MCF 10A (cell line): ENCODE data around the gene PTGS1. TPM values are rescaled to one million over a fixed set of nuclear protein-coding genes. Genes with fewer than 3 reads are reported as not detected.
A peak's percentile ranks its signal among the peaks of the same experiment; 100 is the strongest.

ENCODE experiments used
- BruUV-seq: library from RNA; stranded (reverse); fragments of 400-500 nt; replicated peaks from 2 replicates; lab custom pipeline; 2021; lab: Mats Ljungman, UMichigan
- CTCF ChIA-PET: fragments of 300-600 bp; sonication (Branson Sonifier 250); formaldehyde crosslinking; extraction: SDS; loops from one replicate; lab custom pipeline; 2021; ENCODE audit warnings: antibody characterized with exemption, inconsistent platforms; lab: Yijun Ruan, JAX
- POLR2A ChIA-PET: fragments of 300-600, 350-650 bp; sonication (Branson Sonifier 250); formaldehyde crosslinking; extraction: SDS; loops from one replicate; lab custom pipeline; 2020; ENCODE audit warnings: antibody characterized with exemption, inconsistent platforms; lab: Yijun Ruan, JAX
- DNase-seq: peaks from one replicate; pipeline ENCODE4 v3.0.0-alpha.2; 2018; ENCODE audit not compliant: unreplicated experiment
- H3K27ac Mint-ChIP-seq: one replicate; pipeline ENCODE4 v1.8.0; 2022; ENCODE audit warnings: mild to moderate bottlenecking, low read depth, mixed read lengths; ENCODE audit not compliant: unreplicated experiment
- H3K27me3 Mint-ChIP-seq: one replicate; pipeline ENCODE4 v1.8.0; 2022; ENCODE audit warnings: mixed read lengths; ENCODE audit not compliant: insufficient read depth, unreplicated experiment
- H3K36me3 Mint-ChIP-seq: one replicate; pipeline ENCODE4 v1.8.0; 2022; ENCODE audit warnings: mild to moderate bottlenecking, moderate library complexity, mixed read lengths; ENCODE audit not compliant: insufficient read depth, unreplicated experiment
- H3K4me1 Mint-ChIP-seq: one replicate; pipeline ENCODE4 v1.8.0; 2022; ENCODE audit warnings: mixed read lengths; ENCODE audit not compliant: insufficient read depth, unreplicated experiment
- H3K4me3 Mint-ChIP-seq: one replicate; pipeline ENCODE4 v1.8.0; 2022; ENCODE audit warnings: mild to moderate bottlenecking, moderate library complexity, mixed read lengths; ENCODE audit not compliant: unreplicated experiment
- H3K9me3 Mint-ChIP-seq: one replicate; pipeline ENCODE4 v1.8.0; 2022; ENCODE audit warnings: mixed read lengths; ENCODE audit not compliant: unreplicated experiment
- intact Hi-C: fragments of 100-400 bp; cut with micrococcal nuclease; formaldehyde crosslinking; loops from 2 replicates; pipeline ENCODE4 v1.14.1; 2022
- total RNA-seq: library from RNA; stranded (reverse); gene quantifications from 2 replicates; pipeline ENCODE4 v1.2.3, GENCODE V29; 2022
- TF ChIP-seq, protein P1 (sequence below): fragments of 200-600 bp; IDR thresholded peaks from one replicate; pipeline ENCODE4 v1.8.0; 2022; ENCODE audit warnings: antibody characterized with exemption, mild to moderate bottlenecking; ENCODE audit not compliant: unreplicated experiment

Gene PTGS1
- total RNA-seq, 1 experiment from 2014 or later: 0.70 TPM

DNA sequence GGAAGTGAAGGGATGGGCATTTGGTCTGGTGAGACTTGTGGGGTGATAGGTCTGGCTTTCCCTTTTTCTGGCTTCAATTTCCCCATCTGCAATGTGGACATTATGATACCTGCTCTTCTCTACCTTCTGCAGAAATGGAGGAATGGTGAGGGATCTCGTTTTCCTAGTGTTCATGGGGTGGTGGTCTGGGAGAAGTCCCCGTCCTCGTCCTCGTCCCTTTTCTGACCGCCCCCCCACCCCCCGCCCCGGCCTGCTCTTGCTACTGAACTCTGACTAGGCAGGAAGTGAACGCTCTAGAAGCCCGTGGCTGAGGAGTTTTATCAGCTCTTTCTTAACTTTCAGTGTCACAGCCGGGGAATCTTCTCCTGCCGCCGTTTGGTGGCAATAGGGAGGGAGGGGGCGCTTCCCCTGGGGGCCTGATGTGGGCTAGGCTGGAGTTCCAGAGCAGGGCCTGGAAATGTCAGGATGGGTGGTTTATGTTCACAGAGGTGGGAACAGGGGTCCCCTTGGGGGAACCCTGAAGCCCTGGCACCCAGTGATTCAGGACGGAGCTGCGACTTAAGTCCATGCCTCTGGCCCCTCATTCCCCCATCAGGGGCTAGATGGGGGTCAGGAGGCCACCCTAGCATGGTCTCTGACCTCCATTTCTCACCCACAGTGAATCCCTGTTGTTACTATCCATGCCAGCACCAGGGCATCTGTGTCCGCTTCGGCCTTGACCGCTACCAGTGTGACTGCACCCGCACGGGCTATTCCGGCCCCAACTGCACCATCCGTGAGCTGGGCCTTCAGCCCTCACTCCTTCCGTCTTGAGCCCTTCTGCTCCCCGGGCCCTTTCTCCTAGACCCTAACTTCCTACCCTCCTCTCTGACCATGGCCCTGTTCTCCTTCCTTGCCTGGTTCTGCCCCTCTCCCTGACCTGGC lies 6.7 kb downstream of the PTGS1 start:
- intact Hi-C loops: no loop called here
- DNase-seq: no peak
- H3K27me3 Mint-ChIP-seq: no peaks in the 10 kb centered on the region
- no peaks in the 10 kb centered on the region for H3K9me3 Mint-ChIP-seq
- H3K36me3 Mint-ChIP-seq: no peaks in the 10 kb centered on the region
- no peak overlapping the region for H3K4me3 Mint-ChIP-seq
- ChIA-PET CTCF (interaction anchor here (0.6 to 1.4 kb wide), 3 partner anchors 10 to 78 kb away, joined by 3 to 5 read pairs (median 3); no protein-coding TSS in a partner anchor), POLR2A (interaction anchor here (0.7 kb wide), 1 partner anchor 1004 kb away, joined by 3 read pairs; no protein-coding TSS in a partner anchor)
- TF ChIP-seq, protein P1, sequence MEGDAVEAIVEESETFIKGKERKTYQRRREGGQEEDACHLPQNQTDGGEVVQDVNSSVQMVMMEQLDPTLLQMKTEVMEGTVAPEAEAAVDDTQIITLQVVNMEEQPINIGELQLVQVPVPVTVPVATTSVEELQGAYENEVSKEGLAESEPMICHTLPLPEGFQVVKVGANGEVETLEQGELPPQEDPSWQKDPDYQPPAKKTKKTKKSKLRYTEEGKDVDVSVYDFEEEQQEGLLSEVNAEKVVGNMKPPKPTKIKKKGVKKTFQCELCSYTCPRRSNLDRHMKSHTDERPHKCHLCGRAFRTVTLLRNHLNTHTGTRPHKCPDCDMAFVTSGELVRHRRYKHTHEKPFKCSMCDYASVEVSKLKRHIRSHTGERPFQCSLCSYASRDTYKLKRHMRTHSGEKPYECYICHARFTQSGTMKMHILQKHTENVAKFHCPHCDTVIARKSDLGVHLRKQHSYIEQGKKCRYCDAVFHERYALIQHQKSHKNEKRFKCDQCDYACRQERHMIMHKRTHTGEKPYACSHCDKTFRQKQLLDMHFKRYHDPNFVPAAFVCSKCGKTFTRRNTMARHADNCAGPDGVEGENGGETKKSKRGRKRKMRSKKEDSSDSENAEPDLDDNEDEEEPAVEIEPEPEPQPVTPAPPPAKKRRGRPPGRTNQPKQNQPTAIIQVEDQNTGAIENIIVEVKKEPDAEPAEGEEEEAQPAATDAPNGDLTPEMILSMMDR: no peak
- peaks cover 12% of the 10 kb centered on the region for H3K4me1 Mint-ChIP-seq
- no TSS peak for BruUV-seq
- peak overlapping the region; percentile 27 for H3K27ac Mint-ChIP-seq

GRCh38 chr9:122378236-122378635 lies 7.4 kb downstream of the PTGS1 start:
- ChIA-PET CTCF (interaction anchor here (1.0 to 2.3 kb wide), 6 partner anchors 9 to 279 kb away, joined by 3 to 8 read pairs (median 4); no protein-coding TSS in a partner anchor), POLR2A (no interaction called here)
- Mint-ChIP-seq H3K9me3 (no peaks in the 10 kb centered on the region), H3K36me3 (no peaks in the 10 kb centered on the region), H3K27me3 (no peaks in the 10 kb centered on the region), H3K4me1 (peaks cover 19% of the 10 kb centered on the region), H3K27ac (no peak overlapping the region), H3K4me3 (no peak overlapping the region)
- no peak for DNase-seq
- no TSS peak for BruUV-seq
- intact Hi-C loops: no loop called here
- TF ChIP-seq, protein P1: no peak

- no peaks in the 10 kb centered on the region for H3K36me3 Mint-ChIP-seq
- no peak overlapping the region for H3K27ac Mint-ChIP-seq
- H3K27me3 Mint-ChIP-seq: no peaks in the 10 kb centered on the region
- no peak overlapping the region for H3K4me3 Mint-ChIP-seq
- ChIA-PET POLR2A (no interaction called here), CTCF (interaction anchor here (0.7 to 2.3 kb wide), 5 partner anchors 10 to 86 kb away, joined by 3 to 8 read pairs (median 4); no protein-coding TSS in a partner anchor)
- H3K9me3 Mint-ChIP-seq: no peaks in the 10 kb centered on the region
- intact Hi-C loops: loop anchor here (1.0 kb wide), 1 partner anchor 74 kb away; no protein-coding TSS in a partner anchor
- peaks cover 30% of the 10 kb centered on the region for H3K4me1 Mint-ChIP-seq
- BruUV-seq: no TSS peak
- TF ChIP-seq, protein P1: peak; percentile 33
- DNase-seq: peak; percentile 35
Measured at GRCh38 chr9:122379340-122379739, 8.5 kb downstream of the PTGS1 start.

GRCh38 chr9:122380293-122380692 lies 9.5 kb downstream of the PTGS1 start:
- BruUV-seq: no TSS peak
- intact Hi-C loops: no loop called here

More at GRCh38 chr9:122380293-122380692, 9.5 kb downstream of the PTGS1 start:
- H3K27ac Mint-ChIP-seq: no peak overlapping the region
- peaks cover 33% of the 10 kb centered on the region for H3K4me1 Mint-ChIP-seq
- H3K9me3 Mint-ChIP-seq: no peaks in the 10 kb centered on the region
- ChIA-PET POLR2A (no interaction called here), CTCF (interaction anchor here (0.6 to 2.3 kb wide), 3 partner anchors 11 to 281 kb away, joined by 3 to 8 read pairs (median 3); no protein-coding TSS in a partner anchor)
- TF ChIP-seq, protein P1: no peak
- no peaks in the 10 kb centered on the region for H3K36me3 Mint-ChIP-seq
- no peak for DNase-seq
- H3K27me3 Mint-ChIP-seq: no peaks in the 10 kb centered on the region
- no peak overlapping the region for H3K4me3 Mint-ChIP-seq
